HG02759 (cell line): ENCODE measurements around the gene CCL2.

ENCODE experiments used
- ATAC-seq: cut with Tn5 transposase; IDR thresholded peaks from one replicate; pipeline ENCODE4 v1.9.1; 2021; ENCODE audit warnings: mild to moderate bottlenecking, moderate library complexity; ENCODE audit not compliant: unreplicated experiment

CCL2 gene

GRCh38 chr17:34261568-34262337 lies 6.7 kb downstream of the CCL2 start:
- no peak for ATAC-seq

GRCh38 chr17:34265711-34266110 lies 10.6 kb downstream of the CCL2 start:
- ATAC-seq = no peak

- ATAC-seq = no peak
These were observed 14.9 kb downstream of the CCL2 start, which contains the start of gene CCL7 for GRCh38 chr17:34269969-34270368. Gene CCL7, plus strand, starts transcription at chr17:34270221. Its CDS starts 70 bp downstream, at chr17:34270291.

GRCh38 chr17:34275881-34276280 lies 20.8 kb downstream of the CCL2 start:
- ATAC-seq = no peak

GRCh38 chr17:34276826-34277225 lies 21.7 kb downstream of the CCL2 start:
- ATAC-seq = no peak

- ATAC-seq = no peak
These were observed 28.5 kb downstream of the CCL2 start for GRCh38 chr17:34283571-34283970.

- no peak for ATAC-seq
These were observed 30.3 kb downstream of the CCL2 start, which contains the start of gene CCL11 for GRCh38 chr17:34285286-34285792. Gene CCL11, plus strand, starts transcription at chr17:34285742. Its CDS starts 67 bp downstream, at chr17:34285809.

- ATAC-seq = no peak
These were observed 32.8 kb downstream of the CCL2 start for GRCh38 chr17:34287875-34288274.

- ATAC-seq = no peak
These were observed 35.5 kb downstream of the CCL2 start for GRCh38 chr17:34290586-34290985.

- no peak for ATAC-seq
These were observed 36.8 kb downstream of the CCL2 start for GRCh38 chr17:34291721-34292348.

- no peak for ATAC-seq
These were observed 43.9 kb downstream of the CCL2 start for GRCh38 chr17:34299027-34299426.

GRCh38 chr17:34299956-34300577 lies 45.0 kb downstream of the CCL2 start:
- no peak for ATAC-seq

GRCh38 chr17:34300652-34301370 lies 45.7 kb downstream of the CCL2 start:
- no peak for ATAC-seq

GRCh38 chr17:34301986-34302385 lies 46.9 kb downstream of the CCL2 start:
- ATAC-seq = no peak

- no peak for ATAC-seq
These were observed 47.6 kb downstream of the CCL2 start for GRCh38 chr17:34302636-34303035.

- no peak for ATAC-seq
These were observed 48.5 kb downstream of the CCL2 start for GRCh38 chr17:34303606-34304005.

- no peak for ATAC-seq
These were observed 50.0 kb downstream of the CCL2 start for GRCh38 chr17:34305061-34305460.

- no peak for ATAC-seq
These were observed 50.5 kb downstream of the CCL2 start for GRCh38 chr17:34305606-34306005.

GRCh38 chr17:34306466-34306865 lies 51.4 kb downstream of the CCL2 start:
- no peak for ATAC-seq
